Left renal cortex interstitium (tissue), 4 donors: ENCODE measurements around the gene SEMA3F. TPM values are rescaled to one million over a fixed set of nuclear protein-coding genes. Genes with fewer than 3 reads are reported as not detected.

Experiments
- DNase-seq, 4 donors: peaks; one replicate each; pipeline ENCODE4 v3.0.0-alpha.2; 2013; ENCODE audit warnings: low read depth in 4 of 4, low spot score in 2 of 4, missing footprints in 1 of 4
- polyA plus RNA-seq, 4 donors: library from polyadenylated mRNA; unstranded; fragments of 120-200 nt; gene quantifications; one replicate each; pipeline ENCODE4 v1.2.1, GENCODE V29; 2013; ENCODE audit not compliant: insufficient read length in 4 of 4

SEMA3F gene
- polyA plus RNA-seq, 4 donors: 68.6 to 101 (median 80.4) TPM

DNA sequence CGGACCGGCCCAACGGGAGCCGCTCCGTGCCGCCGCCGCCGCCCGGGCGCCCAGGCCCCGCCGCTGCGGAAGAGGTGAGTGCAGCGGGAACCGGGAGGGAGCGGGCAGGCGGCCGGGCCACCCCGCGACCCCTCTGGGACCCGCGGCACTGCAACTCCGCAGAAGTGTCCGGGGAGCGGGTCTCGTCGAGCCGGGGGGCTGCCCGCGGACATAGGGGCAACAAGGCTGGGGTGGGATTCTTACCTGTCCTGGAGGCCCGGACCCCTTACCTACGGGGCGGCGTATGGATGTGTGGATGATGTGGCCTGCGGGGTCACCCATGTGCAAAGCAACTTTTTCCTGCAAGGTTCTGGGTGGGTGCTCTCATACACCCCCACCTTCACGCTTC, 361 bp downstream of the SEMA3F start:
- no peak for DNase-seq

DNA sequence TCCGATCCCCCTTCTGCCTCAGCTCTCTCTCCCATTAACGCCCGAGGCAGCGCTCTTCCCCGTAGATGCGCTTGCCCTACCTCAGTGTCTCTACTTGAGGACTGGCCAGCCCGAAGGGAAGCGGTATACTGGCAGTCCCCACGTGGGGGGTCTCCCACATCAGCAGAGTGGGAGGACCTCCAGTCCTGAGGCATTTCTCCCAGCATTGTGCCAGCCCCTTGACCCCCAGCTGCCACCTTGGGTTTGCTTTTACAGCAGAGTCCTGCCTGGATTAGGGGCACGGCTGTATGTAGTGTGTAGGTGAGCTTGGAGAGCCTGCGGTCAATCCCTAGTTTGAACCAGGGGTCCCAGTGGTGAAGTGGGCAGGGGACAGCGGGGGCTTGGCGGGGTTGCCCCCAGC, 767 bp downstream of the SEMA3F start:
- no peak for DNase-seq

DNA sequence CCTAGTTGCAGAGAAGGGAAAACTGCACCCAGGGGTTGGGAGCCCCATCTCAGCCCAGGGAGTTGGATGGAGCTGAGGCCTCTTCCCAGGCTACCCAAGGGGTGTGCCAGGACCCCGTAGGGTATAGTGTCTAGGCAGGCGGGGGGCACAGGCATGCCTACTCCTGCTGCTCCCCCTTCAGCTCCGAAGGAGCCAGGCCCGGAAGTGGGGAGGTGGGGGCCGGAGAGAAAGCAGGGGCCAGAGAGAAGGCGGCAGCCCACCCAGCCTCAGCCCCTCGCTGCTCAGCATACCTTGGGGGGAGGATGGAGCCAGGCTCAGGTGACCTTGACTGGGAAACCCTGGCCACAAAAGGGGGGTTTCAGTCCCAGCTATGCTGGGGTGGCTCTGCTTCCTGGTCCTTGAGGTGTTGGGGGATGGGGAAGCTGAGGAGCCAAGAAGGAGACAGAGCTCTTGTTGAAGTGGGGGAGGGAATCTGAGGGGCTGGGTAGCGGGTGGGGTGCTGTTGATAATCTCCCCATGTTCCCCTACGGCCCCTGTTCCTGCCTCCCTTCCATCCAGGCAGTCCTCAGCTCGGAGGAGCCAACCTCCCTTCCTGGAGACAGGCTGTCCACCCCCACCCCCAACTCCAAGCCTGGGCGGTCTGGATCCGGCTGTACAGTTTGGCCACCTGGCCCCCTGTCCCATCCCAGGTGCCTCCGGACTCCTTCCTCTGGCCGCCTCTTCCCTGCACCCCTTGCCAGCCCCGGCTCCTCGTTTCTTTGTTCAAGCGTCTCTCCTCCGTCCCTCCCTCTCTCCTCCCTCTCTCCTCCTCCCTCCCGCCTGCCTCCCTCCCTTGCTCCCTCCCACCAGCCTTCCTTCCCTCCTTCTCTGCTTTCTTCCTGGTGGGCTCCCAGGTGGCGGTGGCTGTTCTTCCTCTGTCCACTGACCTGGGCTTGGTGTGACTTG, 1.7 kb downstream of the SEMA3F start:
- no peak for DNase-seq

- DNase-seq: no peak
These were observed 2.9 kb downstream of the SEMA3F start for GRCh38 chr3:50157827-50158529.

GRCh38 chr3:50158530-50159146, 3.5 kb downstream of the SEMA3F start:
- no peak for DNase-seq

DNA sequence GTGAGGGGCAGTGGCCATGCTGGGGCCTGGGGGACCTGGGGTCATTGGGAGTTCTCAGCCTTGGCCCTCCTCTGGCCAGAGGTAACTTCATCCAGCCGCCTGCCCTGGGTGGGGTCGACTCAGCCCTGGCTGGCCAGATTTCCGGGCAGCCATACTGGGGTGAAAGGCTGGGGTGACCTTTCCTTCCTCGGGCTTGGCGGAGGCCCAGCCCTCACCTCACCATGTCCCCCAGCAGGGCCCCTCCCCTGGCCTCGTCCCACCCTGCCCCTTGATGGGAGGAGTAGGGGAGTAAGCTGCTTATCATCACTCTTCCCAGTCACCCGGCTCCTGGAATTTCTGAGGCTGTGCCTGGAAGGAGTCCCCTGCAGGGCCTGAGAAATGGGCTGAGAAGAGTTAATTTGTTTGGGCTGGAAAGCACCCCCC, 5.4 kb downstream of the SEMA3F start:
- DNase-seq: no peak

- no peak for DNase-seq
These were observed 6.2 kb downstream of the SEMA3F start for GRCh38 chr3:50161320-50161719.

GRCh38 chr3:50162034-50162883, 7.1 kb downstream of the SEMA3F start:
- no peak for DNase-seq

DNA sequence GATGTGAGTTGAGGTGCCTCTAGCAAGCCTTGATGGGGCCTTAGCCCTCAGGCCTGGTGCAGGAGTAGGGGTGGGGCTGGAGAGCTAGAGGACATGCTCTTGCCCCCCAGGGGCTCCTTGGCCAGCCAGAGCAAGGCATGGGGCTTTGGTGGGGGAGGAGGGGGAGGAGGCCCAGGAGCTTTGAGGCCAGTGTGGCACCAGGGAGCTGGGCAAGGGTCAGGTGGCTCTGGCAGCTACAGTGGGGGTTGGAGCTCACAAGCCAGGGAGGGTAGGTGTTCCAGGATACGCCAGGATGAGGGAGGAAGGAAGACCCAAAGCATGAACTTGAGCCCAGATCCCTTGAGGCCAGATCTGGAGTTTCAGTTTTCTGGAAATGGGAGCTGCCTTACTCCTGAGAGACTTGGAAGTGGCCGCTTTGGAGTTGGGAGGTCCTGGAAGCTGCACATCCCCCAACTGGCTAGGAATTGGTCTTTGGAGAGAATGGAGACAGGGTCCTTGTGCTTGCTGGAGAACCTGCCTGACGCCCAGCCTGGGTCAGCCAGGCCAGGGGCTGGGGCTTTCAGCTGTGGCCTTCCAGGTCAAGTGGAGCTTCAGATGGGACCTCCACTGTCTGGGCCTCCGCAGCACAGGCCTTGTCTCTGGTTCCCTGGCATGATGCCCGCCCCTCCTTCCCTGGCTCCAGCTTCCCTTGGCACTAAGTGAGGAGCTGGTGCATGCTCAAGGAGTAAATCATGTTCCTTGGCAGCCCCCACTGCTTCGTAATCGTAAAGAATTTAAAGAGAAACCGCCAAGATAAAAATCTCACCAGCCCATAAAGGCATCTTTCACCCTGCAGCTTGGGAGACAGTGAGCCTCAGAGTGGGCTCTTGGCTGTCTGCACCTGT, 8.7 kb downstream of the SEMA3F start:
- no peak for DNase-seq

DNA sequence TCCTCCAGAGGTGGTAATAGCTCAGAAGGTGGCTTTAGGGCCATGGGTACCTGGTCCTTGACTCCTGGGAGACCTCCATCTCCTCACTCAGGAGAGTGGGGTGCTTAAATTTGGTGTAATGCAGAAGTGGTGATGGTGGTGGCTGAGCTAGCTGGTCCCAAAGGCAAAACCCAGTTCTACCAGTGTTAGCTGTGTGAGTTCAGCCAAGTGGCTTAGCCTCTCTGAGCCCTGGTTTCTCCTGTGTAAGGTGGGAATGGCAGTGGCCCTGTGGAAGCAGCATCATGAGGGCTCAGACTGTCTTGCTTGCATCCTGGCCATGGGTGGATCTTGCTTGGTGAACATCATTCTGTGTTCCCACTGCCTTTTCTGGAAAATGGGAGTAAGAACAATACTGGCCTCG, 9.4 kb downstream of the SEMA3F start:
- no peak for DNase-seq

DNA sequence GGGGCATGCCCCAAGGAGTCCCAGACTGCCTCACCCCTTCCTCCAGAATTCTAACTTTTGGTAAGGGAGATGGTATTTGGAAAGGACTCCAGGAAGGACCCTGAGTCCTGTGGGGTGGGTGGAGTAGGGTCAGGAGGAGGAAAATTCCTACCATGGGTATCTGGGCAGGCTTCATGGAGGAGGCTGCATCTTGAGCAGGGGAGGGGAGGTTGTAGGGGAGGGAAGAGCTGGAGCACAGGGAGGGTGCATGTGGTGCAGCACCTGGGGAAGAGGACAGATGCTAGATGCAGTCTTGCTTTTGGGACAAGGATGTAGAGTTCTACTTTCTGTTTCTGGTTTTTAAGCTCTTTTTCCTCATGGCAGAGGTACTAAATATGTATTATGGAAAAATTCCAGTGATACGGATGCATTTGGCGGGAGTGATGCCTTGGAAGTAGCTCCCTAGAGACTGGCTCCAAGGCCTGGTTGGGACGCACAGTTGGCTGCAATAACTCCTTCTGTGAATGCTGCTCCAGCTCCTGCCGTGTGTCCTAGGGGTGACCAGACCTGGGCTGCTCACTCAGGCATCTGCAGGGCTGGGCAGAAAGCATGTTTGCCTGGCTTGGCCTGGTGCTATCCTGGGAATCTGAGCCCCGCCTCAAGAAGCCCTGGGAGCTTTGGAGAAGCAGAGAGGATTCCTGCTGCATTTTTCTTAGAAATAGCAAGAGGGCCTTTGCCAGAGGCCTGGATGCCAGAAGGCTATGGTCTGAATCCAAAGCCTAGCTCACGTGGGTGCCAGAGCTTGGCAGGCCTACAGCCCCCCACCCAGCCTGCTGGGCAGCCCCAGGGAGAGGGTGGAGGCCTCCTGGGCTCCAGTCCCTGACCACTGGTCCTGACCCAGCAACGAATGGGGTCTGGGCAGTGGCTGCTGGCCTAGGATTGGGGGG, 10.1 kb downstream of the SEMA3F start:
- no peak for DNase-seq

- no peak for DNase-seq
These were observed 10.9 kb downstream of the SEMA3F start for GRCh38 chr3:50165910-50166538.

GRCh38 chr3:50166620-50167019, 11.5 kb downstream of the SEMA3F start:
- peak in 1 of 4 donors; percentile 90 for DNase-seq

DNA sequence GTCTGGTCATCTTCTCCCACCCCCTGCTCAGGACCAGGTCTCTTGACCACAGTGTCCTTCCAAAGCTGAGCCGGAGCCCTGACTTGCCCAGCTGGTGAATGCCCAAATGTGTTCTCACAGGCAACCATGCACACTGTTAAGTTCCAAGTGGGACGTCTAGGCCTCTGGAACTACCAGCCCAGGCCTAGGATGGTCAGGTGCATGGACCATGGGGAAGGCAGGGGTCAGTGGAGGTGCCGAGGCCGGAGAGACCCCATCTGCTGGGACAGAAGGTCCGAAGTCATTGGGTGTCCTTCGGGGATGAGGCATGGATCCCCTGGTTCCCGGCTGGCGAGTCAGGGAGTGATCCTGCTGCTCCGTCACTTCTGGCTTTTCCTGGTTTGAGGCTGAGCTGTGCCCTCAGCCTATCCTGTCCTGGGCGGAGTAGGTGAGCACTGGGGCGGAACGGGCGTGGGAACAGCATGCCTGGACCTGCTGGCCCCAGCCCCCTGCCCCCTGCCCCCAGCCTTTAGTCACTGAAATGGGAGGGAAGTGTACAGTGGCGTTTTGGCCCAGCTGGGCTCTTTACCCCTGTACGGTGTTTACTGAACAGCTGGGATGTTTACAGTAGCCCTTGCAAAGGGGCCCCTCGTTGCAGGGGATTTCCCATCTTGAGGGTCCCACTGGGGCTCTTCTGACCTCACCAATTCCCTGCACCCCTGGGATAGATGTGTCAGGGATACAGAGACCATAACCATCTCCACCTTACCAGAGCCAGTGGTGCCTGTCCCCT, 12.1 kb downstream of the SEMA3F start:
- no peak for DNase-seq

- no peak for DNase-seq
These were observed 12.7 kb downstream of the SEMA3F start for GRCh38 chr3:50167841-50168209.

DNA sequence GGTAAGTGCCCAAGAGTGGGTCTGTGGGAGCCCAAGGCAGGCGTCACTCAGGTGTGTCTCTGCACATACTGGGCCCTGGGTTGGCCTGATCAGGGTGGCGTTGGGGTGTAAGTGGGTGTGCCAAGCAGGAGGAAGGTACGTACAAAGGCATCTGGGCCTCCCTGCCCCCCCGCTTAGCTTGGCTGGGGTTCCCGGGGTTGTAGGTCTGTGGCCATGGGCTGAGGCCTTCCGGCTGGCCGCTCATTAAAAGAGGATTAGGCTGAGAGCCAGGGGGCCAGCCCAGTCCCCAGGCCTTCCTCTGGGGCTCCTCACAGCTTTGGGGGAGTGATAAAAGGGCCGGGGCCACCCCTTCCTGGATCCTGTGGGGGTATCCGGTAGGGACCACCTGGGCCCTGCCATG, 13.3 kb downstream of the SEMA3F start:
- no peak for DNase-seq

DNA sequence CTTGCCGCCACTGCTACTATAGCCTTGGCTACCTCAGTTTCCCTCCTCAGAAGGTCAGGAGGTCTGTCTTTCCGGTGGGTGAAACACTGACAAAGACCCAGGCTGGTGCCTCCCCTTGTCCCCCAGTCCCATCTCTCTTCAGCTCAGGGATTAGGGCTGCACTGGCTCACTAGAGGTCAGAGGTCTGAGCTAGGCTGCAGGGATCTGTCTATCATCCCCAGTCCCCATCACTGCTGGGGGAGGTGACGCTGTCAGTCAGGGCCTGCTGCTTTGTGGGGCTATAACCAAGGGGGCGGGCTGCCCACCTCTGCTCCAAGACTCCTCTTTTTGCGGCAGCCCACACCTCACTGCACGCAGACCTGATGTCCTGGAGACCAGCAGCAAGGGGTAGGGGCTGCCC, 13.7 kb downstream of the SEMA3F start:
- DNase-seq: no peak
